H54 (cell line): Measurements from ENCODE around the gene LPP.
"Not testable (repeated sequence)": the region's sequence is repeated elsewhere in the genome, so short reads cannot be mapped to it uniquely, and the experiment has no call there.

Source experiments
- DNase-seq: peaks from one replicate; pipeline ENCODE4 v3.0.0; 2011; ENCODE audit warnings: low spot score, mixed read lengths; ENCODE audit not compliant: insufficient read length
- FAIRE-seq: peaks from 3 replicates; lab custom pipeline; 2011; peaks lifted over from hg19 to GRCh38; lab: Jason Lieb, UNC
- POLR2A ChIP-seq: IDR thresholded peaks from 2 replicates; pipeline ENCODE4 v1.6.1; 2011; ENCODE audit warnings: low read depth, mild to moderate bottlenecking, low read length

LPP gene

GRCh38 chr3:188594139-188594538 lies 440.2 kb downstream of the LPP start:
- no peak for TF ChIP-seq POLR2A
- DNase-seq (peak; percentile 5), FAIRE-seq (peak; percentile 97)

- FAIRE-seq, result peak; percentile 95
- no peak for DNase-seq
- TF ChIP-seq POLR2A, result no peak
Observed at GRCh38 chr3:188595890-188596376, 442.0 kb downstream of the LPP start.

- DNase-seq (no peak), FAIRE-seq (no peak)
- TF ChIP-seq POLR2A, result no peak
Observed at GRCh38 chr3:188598894-188599293, 444.9 kb downstream of the LPP start.

- DNase-seq, result no peak
- no peak for FAIRE-seq
- TF ChIP-seq POLR2A, result no peak
Observed at GRCh38 chr3:188602111-188602510, 448.2 kb downstream of the LPP start.

- FAIRE-seq, result no peak
- DNase-seq, result no peak
- TF ChIP-seq POLR2A, result no peak
Observed at GRCh38 chr3:188602620-188603019, 448.7 kb downstream of the LPP start.

- DNase-seq (no peak), FAIRE-seq (peak; percentile 20)
- TF ChIP-seq POLR2A, result no peak
Observed at GRCh38 chr3:188604651-188605050, 450.7 kb downstream of the LPP start.

DNA sequence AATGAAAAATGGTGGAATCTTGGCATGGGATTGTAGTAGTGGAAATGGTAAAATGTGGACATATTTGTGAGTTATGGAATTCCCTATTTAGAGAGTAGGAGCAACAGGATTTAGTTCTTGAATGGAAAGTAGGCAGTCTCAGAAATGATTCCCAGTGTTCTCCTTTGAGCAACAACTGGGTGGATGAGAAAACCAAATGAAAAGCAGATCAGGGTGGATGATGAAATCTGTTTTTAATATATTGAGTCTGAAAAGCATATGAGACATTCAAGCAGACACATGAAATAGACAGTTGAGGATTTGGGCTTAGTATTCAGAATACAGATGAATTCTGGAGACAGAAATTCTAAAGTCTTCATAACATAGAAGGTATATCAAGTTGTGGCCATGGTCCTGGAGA lies 451.3 kb downstream of the LPP start:
- no peak for TF ChIP-seq POLR2A
- FAIRE-seq, result no peak
- DNase-seq, result no peak

DNA sequence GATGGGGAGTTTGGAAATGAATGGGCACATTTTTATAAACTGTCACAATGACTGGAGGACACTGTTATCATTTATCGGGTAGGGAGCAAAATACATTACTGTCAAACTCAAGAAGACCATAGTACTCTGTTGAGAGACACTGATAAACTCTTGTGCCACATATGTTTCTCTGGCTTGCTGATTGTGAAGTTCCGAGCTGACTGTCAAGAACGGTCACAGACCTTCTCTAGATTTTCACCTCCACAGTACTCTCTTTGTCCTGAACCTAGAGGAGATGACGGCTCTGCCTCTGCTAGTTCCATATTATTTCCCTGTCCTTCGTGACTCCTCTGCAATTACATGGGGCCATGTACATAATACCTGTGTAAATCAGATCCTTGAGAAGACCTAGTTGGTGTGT lies 451.9 kb downstream of the LPP start:
- no peak for TF ChIP-seq POLR2A
- FAIRE-seq, result no peak
- DNase-seq, result no peak

- DNase-seq, result no peak
- no peak for FAIRE-seq
- no peak for TF ChIP-seq POLR2A
Observed at GRCh38 chr3:188607805-188608315, 453.9 kb downstream of the LPP start.

GRCh38 chr3:188608401-188608800 lies 454.4 kb downstream of the LPP start:
- DNase-seq (no peak), FAIRE-seq (no peak)
- no peak for TF ChIP-seq POLR2A

- FAIRE-seq, DNase-seq: not testable (repeated sequence)
Observed at GRCh38 chr3:188613721-188614120, 459.8 kb downstream of the LPP start.

GRCh38 chr3:188617270-188617669 lies 463.3 kb downstream of the LPP start:
- no peak for FAIRE-seq
- TF ChIP-seq POLR2A, result no peak
- DNase-seq, result no peak

- no peak for DNase-seq
- no peak for FAIRE-seq
- no peak for TF ChIP-seq POLR2A
Observed at GRCh38 chr3:188617988-188618701, 464.2 kb downstream of the LPP start.

DNA sequence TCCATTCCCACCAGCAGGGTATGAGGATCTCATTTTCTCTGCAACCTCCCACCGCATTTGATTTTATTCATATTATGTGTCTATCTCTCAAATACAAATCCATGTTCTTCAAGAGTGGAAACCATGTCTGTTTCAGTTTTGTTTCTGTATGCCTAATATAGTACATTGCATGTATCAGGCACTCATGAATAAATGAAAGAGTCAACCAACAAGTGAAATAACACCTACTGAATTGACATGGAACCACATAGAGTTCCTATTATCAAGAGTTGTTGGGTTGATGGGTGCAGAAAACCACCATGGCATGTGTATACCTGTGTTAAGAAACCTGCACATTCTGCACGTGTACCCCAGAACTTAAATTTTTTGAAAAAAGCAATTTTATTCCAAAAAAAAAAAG lies 466.8 kb downstream of the LPP start:
- FAIRE-seq (no peak), DNase-seq (no peak)
- TF ChIP-seq POLR2A, result no peak

- peak; percentile 23 for FAIRE-seq
- no peak for TF ChIP-seq POLR2A
- DNase-seq, result no peak
Observed at GRCh38 chr3:188624384-188624783, 470.4 kb downstream of the LPP start.
